Lung (tissue), 12 donors: ENCODE results near the gene EHBP1. TPM values are rescaled to one million over a fixed set of nuclear protein-coding genes. Genes with fewer than 3 reads are reported as not detected.

Source experiments
- ATAC-seq: fragments of 200-7000 bp; cut with Tn5 transposase; one replicate; pipeline ENCODE4 v1.9.1; 2020; ENCODE audit warnings: moderate number of reproducible peaks; ENCODE audit not compliant: insufficient read depth, low FRiP score
- DNase-seq, 3 donors: peaks; one replicate each; pipeline ENCODE4 v3.0.0-alpha.2; 2013 to 2017
- H3K27ac ChIP-seq, 2 donors: one replicate each; pipeline ENCODE4 v1.5.1; 2013; ENCODE audit warnings: mild to moderate bottlenecking in 2 of 2, moderate library complexity in 2 of 2, control low read depth in 1 of 2, inconsistent platforms in 1 of 2, low read depth in 1 of 2, low read length in 1 of 2
- H3K27me3 ChIP-seq, 3 donors: one replicate each; pipeline ENCODE4 v1.5.1; 2013; ENCODE audit warnings: low read length in 2 of 3; ENCODE audit not compliant: control insufficient read depth in 3 of 3, insufficient read depth in 3 of 3
- H3K36me3 ChIP-seq, 4 donors: one replicate each; pipeline ENCODE4 v1.5.1; 2013; ENCODE audit warnings: low read length in 4 of 4, mild to moderate bottlenecking in 1 of 4, moderate library complexity in 1 of 4; ENCODE audit not compliant: control insufficient read depth in 4 of 4, insufficient read depth in 4 of 4
- H3K4me1 ChIP-seq, 5 donors: one replicate each; pipeline ENCODE4 v1.5.1; 2013; ENCODE audit warnings: low read length in 5 of 5, mild to moderate bottlenecking in 2 of 5, moderate library complexity in 1 of 5; ENCODE audit not compliant: control insufficient read depth in 5 of 5, insufficient read depth in 5 of 5
- H3K4me3 ChIP-seq: one replicate; pipeline ENCODE4 v1.5.1; 2013; ENCODE audit warnings: mild to moderate bottlenecking, control low read depth, moderate library complexity
- H3K9ac ChIP-seq, 2 donors: one replicate each; pipeline ENCODE4 v1.5.1; 2013; ENCODE audit warnings: low read length in 2 of 2, control low read depth in 1 of 2; ENCODE audit not compliant: insufficient read depth in 1 of 2
- H3K9me3 ChIP-seq, 4 donors: one replicate each; pipeline ENCODE4 v1.5.1; 2013; ENCODE audit warnings: low read length in 3 of 4, mild to moderate bottlenecking in 1 of 4, moderate library complexity in 1 of 4; ENCODE audit not compliant: control insufficient read depth in 4 of 4, insufficient read depth in 3 of 4
- CTCF ChIP-seq: IDR thresholded peaks from 2 replicates; pipeline ENCODE4 v1.5.1; 2012; ENCODE audit warnings: mild to moderate bottlenecking; ENCODE audit errors: control extremely low read depth, extremely low read depth
- WGBS, 2 donors: extraction: QIAGEN DNeasy Blood & Tissue Kit; methylation state at CpG; one replicate each; pipeline ENCODE4 v1.1.7; 2013; 5-methylcytosine and 5-hydroxymethylcytosine counted together
- polyA plus RNA-seq, 2 donors: library from polyadenylated mRNA; stranded (reverse); fragments of 200-250 nt; gene quantifications; one replicate each; pipeline ENCODE4 v1.2.1, GENCODE V29; 2013
- total RNA-seq, 2 donors: library from RNA; depleted of rRNA in 1 of 2; stranded (reverse); fragments of >200 nt in 1 of 2; gene quantifications; one replicate each; pipeline ENCODE4 v1.2.1, GENCODE V29; 2014 to 2021
- donor health status: control.
- donor health status: control.
- donor health status: Bipolar disorder and iron deficiency.
- donor health status: healthy.
- donor health status: DM: yes; HTN: yes; CAD: no.

EHBP1 gene
- total and polyA plus RNA-seq, 4 donors: 7.9 to 83.2 (median 22.7) TPM

- Histone ChIP-seq H3K36me3 (no peaks in the 10 kb centered on the region), H3K27ac (no peak overlapping the region), H3K4me3 (no peak overlapping the region), H3K9me3 (no peaks in the 10 kb centered on the region), H3K27me3 (no peaks in the 10 kb centered on the region), H3K9ac (no peak overlapping the region), H3K4me1 (no peaks in the 10 kb centered on the region)
- peak; percentile 64 for TF ChIP-seq CTCF
- ATAC-seq (no peak), DNase-seq (peak in 2 of 3 donors; percentile 74 to 75)
- 71 to 72% methylated on average over 5 of the region's 5 CpGs for WGBS, 2 donors
Measured at GRCh38 chr2:62774555-62775366, 69.2 kb downstream of the EHBP1 start.

GRCh38 chr2:62775367-62775668 lies 69.8 kb downstream of the EHBP1 start:
- no peaks in the 10 kb centered on the region for H3K9me3 ChIP-seq
- no peak for ATAC-seq
- TF ChIP-seq CTCF: no peak

GRCh38 chr2:62783679-62784078 lies 78.2 kb downstream of the EHBP1 start:
- Histone ChIP-seq H3K27me3 (no peaks in the 10 kb centered on the region), H3K36me3 (no peaks in the 10 kb centered on the region), H3K4me1 (no peaks in the 10 kb centered on the region), H3K27ac (no peak overlapping the region), H3K9me3 (peaks cover 0 to 3% (median 0%) of the 10 kb centered on the region in 4 donors), H3K9ac (no peak overlapping the region), H3K4me3 (no peak overlapping the region)
- no peak for TF ChIP-seq CTCF
- ATAC-seq (no peak), DNase-seq (no peak)

More at GRCh38 chr2:62775367-62775668, 69.8 kb downstream of the EHBP1 start:
- H3K4me1 ChIP-seq: no peaks in the 10 kb centered on the region
- DNase-seq: no peak
- no peak overlapping the region for H3K27ac ChIP-seq
- no peaks in the 10 kb centered on the region for H3K27me3 ChIP-seq
- WGBS, 2 donors: 44 to 52% methylated on average over 2 of the region's 2 CpGs
- H3K36me3 ChIP-seq: no peaks in the 10 kb centered on the region
- no peak overlapping the region for H3K9ac ChIP-seq
- no peak overlapping the region for H3K4me3 ChIP-seq

- DNase-seq (no peak), ATAC-seq (no peak)
- Histone ChIP-seq H3K9ac (no peak overlapping the region), H3K27me3 (no peaks in the 10 kb centered on the region), H3K4me1 (no peaks in the 10 kb centered on the region), H3K27ac (no peak overlapping the region), H3K4me3 (no peak overlapping the region), H3K9me3 (peaks cover 0 to 3% (median 0%) of the 10 kb centered on the region in 4 donors), H3K36me3 (no peaks in the 10 kb centered on the region)
- 65 to 74% methylated on average over 2 of the region's 2 CpGs for WGBS, 2 donors
- no peak for TF ChIP-seq CTCF
Measured at GRCh38 chr2:62784341-62784740, 78.8 kb downstream of the EHBP1 start.
